CD8-positive, alpha-beta memory T cell (primary cell): ENCODE data around the gene ADAT1. TPM values are rescaled to one million over a fixed set of nuclear protein-coding genes. Genes with fewer than 3 reads are reported as not detected.

Experiments used
- CTCF ChIA-PET: fragments of 350-600 bp; sonication (Branson Sonifier 250); formaldehyde crosslinking; loops from one replicate; lab custom pipeline; 2021; ENCODE audit warnings: antibody characterized with exemption; lab: Charles Lee
- POLR2A ChIA-PET: fragments of 350-600 bp; sonication (Branson Sonifier 250); formaldehyde crosslinking; loops from one replicate; lab custom pipeline; 2021; ENCODE audit warnings: antibody characterized with exemption; lab: Charles Lee
- DNase-seq, 5 donors: peaks; one replicate each; pipeline versions ENCODE4 v3.0.0 to v3.0.0-alpha.2; 2020 to 2022; ENCODE audit warnings: mixed read lengths in 1 of 5
- H3K27ac ChIP-seq: one replicate; pipeline ENCODE4 v1.7.0; 2013; ENCODE audit warnings: low read depth, mild to moderate bottlenecking, low read length, moderate library complexity
- H3K27me3 ChIP-seq: 2 replicates; pipeline ENCODE4 v1.7.0; 2013; ENCODE audit warnings: low read length, mild to moderate bottlenecking; ENCODE audit not compliant: insufficient read depth, poor library complexity, severe bottlenecking
- H3K36me3 ChIP-seq: 2 replicates; pipeline ENCODE4 v1.7.0; 2013; ENCODE audit warnings: mild to moderate bottlenecking, low read length, moderate library complexity; ENCODE audit not compliant: insufficient read depth
- H3K4me1 ChIP-seq: 2 replicates; pipeline ENCODE4 v1.7.0; 2013; ENCODE audit warnings: mild to moderate bottlenecking, low read length, moderate library complexity; ENCODE audit not compliant: insufficient read depth
- H3K4me3 ChIP-seq: 2 replicates; pipeline ENCODE4 v1.7.0; 2013; ENCODE audit warnings: mild to moderate bottlenecking, low read length
- H3K9me3 ChIP-seq: 2 replicates; pipeline ENCODE4 v1.7.0; 2013; ENCODE audit warnings: mild to moderate bottlenecking, low read length
- H3K27ac Mint-ChIP-seq, 8 donors: one replicate each; pipeline ENCODE4 v1.8.0; 2020 to 2021; ENCODE audit warnings: mixed read lengths in 8 of 8, mild to moderate bottlenecking in 6 of 8, inconsistent platforms in 3 of 8, moderate library complexity in 3 of 8
- H3K27me3 Mint-ChIP-seq, 2 donors: one replicate each; pipeline ENCODE4 v1.8.0; 2020 to 2021; ENCODE audit warnings: mixed read lengths in 2 of 2, mild to moderate bottlenecking in 1 of 2, moderate library complexity in 1 of 2
- H3K36me3 Mint-ChIP-seq, 3 donors: one replicate each; pipeline ENCODE4 v1.8.0; 2020 to 2021; ENCODE audit warnings: mixed read lengths in 3 of 3, inconsistent platforms in 1 of 3, mild to moderate bottlenecking in 1 of 3
- H3K4me1 Mint-ChIP-seq, 3 donors: one replicate each; pipeline ENCODE4 v1.8.0; 2020 to 2021; ENCODE audit warnings: mixed read lengths in 3 of 3, inconsistent platforms in 1 of 3, mild to moderate bottlenecking in 1 of 3
- H3K4me3 Mint-ChIP-seq, 7 donors: one replicate each; pipeline ENCODE4 v1.8.0; 2020 to 2021; ENCODE audit warnings: mixed read lengths in 7 of 7, mild to moderate bottlenecking in 6 of 7, moderate library complexity in 4 of 7, inconsistent platforms in 2 of 7
- H3K9me3 Mint-ChIP-seq, 5 donors: one replicate each; pipeline ENCODE4 v1.8.0; 2020 to 2022; ENCODE audit warnings: mixed read lengths in 5 of 5, mild to moderate bottlenecking in 3 of 5, moderate library complexity in 2 of 5, inconsistent platforms in 1 of 5
- polyA plus RNA-seq: library from polyadenylated mRNA; unstranded; fragments of 300-500 nt; fragmentation: Illumina TruSeq; gene quantifications from one replicate; pipeline ENCODE4 v1.2.3, GENCODE V29; 2021
- total RNA-seq, 2 experiments: library from RNA; stranded (reverse); gene quantifications; one replicate each; pipeline ENCODE4 v1.2.3, GENCODE V29; 2021

Gene ADAT1
- total and polyA plus RNA-seq, 3 experiments from 2014 or later = 57.9 to 70.5 (median 59.8) TPM

- H3K4me3 Mint-ChIP-seq = no peak overlapping the region
- H3K4me1 Mint-ChIP-seq = peaks cover 19 to 38% (median 30%) of the 10 kb centered on the region in 3 donors
- H3K27me3 Mint-ChIP-seq = no peaks in the 10 kb centered on the region
- no peaks in the 10 kb centered on the region for H3K27me3 ChIP-seq
- H3K9me3 ChIP-seq = no peaks in the 10 kb centered on the region
- H3K27ac Mint-ChIP-seq = peak overlapping the region in 6 of 8 donors; percentile 33 to 81 (median 72)
- POLR2A ChIA-PET = no interaction called here
- H3K9me3 Mint-ChIP-seq = no peaks in the 10 kb centered on the region
- H3K4me3 ChIP-seq = no peak overlapping the region
- CTCF ChIA-PET = interaction anchor here (1.1 kb wide), 1 partner anchor 119 kb away, joined by 3 read pairs; the partner anchor contains the start of gene TMEM170A
- no peak overlapping the region for H3K27ac ChIP-seq
- peaks cover 0 to 35% (median 16%) of the 10 kb centered on the region in 3 donors for H3K36me3 Mint-ChIP-seq
- no peaks in the 10 kb centered on the region for H3K4me1 ChIP-seq
- peaks cover 5% of the 10 kb centered on the region for H3K36me3 ChIP-seq
- no peak for DNase-seq
These were observed 39.0 kb downstream of the ADAT1 start for GRCh38 chr16:75584108-75584507.

GRCh38 chr16:75579281-75579834, 43.7 kb downstream of the ADAT1 start:
- Mint-ChIP-seq H3K4me1 (peaks cover 26 to 43% (median 38%) of the 10 kb centered on the region in 3 donors), H3K4me3 (no peak overlapping the region), H3K9me3 (no peaks in the 10 kb centered on the region), H3K36me3 (peaks cover 0 to 60% (median 13%) of the 10 kb centered on the region in 3 donors), H3K27ac (peak overlapping the region in 5 of 8 donors; percentile 25 to 85 (median 38)), H3K27me3 (no peaks in the 10 kb centered on the region)
- Histone ChIP-seq H3K27ac (no peak overlapping the region), H3K36me3 (peaks cover 33% of the 10 kb centered on the region), H3K27me3 (no peaks in the 10 kb centered on the region), H3K4me1 (no peaks in the 10 kb centered on the region), H3K9me3 (no peaks in the 10 kb centered on the region), H3K4me3 (no peak overlapping the region)
- CTCF ChIA-PET = interaction anchor here (1.4 to 2.1 kb wide), 2 partner anchors 43 to 62 kb away, joined by 3 to 5 read pairs; partner anchors contain the start of gene ADAT1
- POLR2A ChIA-PET = no interaction called here
- no peak for DNase-seq

DNA sequence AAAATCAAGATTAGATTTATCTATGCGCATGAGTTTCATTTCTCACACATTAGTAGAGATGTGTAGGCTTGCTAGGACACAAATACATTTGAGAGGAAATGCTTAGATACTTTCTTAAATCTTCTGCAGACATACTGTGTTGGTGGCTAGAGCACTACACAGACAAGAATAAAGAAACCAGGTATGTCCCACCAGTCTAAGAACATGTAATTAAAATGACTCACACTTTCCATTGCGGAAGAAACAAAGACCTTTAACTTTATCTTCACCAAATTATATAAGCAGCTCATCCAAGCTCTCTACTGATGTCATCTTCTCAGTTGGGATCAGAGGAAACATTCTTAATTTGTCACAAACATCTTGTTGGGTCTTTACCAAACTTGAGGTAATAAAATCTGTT, 44.4 kb downstream of the ADAT1 start:
- no peak for DNase-seq
- H3K4me1 ChIP-seq = no peaks in the 10 kb centered on the region
- CTCF ChIA-PET = interaction anchor here (1.4 to 2.1 kb wide), 2 partner anchors 44 to 62 kb away, joined by 3 to 5 read pairs; partner anchors contain the start of gene ADAT1
- no peak overlapping the region for H3K4me3 ChIP-seq
- H3K27ac ChIP-seq = no peak overlapping the region
- H3K4me3 Mint-ChIP-seq = no peak overlapping the region
- H3K4me1 Mint-ChIP-seq = peaks cover 27 to 46% (median 40%) of the 10 kb centered on the region in 3 donors
- H3K9me3 ChIP-seq = no peaks in the 10 kb centered on the region
- H3K27ac Mint-ChIP-seq = peak overlapping the region in 6 of 8 donors; percentile 23 to 85 (median 69)
- peaks cover 0 to 66% (median 15%) of the 10 kb centered on the region in 3 donors for H3K36me3 Mint-ChIP-seq
- no peaks in the 10 kb centered on the region for H3K27me3 ChIP-seq
- H3K9me3 Mint-ChIP-seq = no peaks in the 10 kb centered on the region
- POLR2A ChIA-PET = no interaction called here
- peaks cover 39% of the 10 kb centered on the region for H3K36me3 ChIP-seq
- H3K27me3 Mint-ChIP-seq = no peaks in the 10 kb centered on the region

DNA sequence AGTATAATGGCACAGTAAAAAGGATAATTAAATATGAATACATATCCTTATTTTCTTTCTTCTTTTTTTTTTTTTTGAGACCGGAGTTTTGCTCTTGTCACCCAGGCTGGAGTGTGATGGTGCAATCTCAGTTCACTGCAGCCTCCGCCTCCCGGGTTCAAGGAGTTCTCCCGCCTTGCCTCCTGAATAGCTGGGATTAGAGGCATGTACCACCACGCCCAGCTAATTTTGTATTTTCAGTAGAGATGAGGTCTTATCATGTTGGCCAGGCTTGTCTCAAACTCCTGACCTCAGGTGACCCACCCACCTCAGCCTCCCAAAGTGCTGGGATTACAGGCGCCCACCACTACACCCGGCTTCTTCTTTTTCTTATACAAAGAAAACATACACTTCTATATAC, 44.9 kb downstream of the ADAT1 start:
- Mint-ChIP-seq H3K9me3 (no peaks in the 10 kb centered on the region), H3K4me3 (no peak overlapping the region), H3K36me3 (peaks cover 0 to 71% (median 17%) of the 10 kb centered on the region in 3 donors), H3K27ac (peak overlapping the region in 5 of 8 donors; percentile 23 to 77 (median 64)), H3K4me1 (peaks cover 31 to 51% (median 45%) of the 10 kb centered on the region in 3 donors), H3K27me3 (no peaks in the 10 kb centered on the region)
- Histone ChIP-seq H3K27ac (no peak overlapping the region), H3K4me3 (no peak overlapping the region), H3K36me3 (peaks cover 44% of the 10 kb centered on the region), H3K9me3 (no peaks in the 10 kb centered on the region), H3K4me1 (no peaks in the 10 kb centered on the region), H3K27me3 (no peaks in the 10 kb centered on the region)
- ChIA-PET CTCF (interaction anchor here (0.5 to 2.1 kb wide), 4 partner anchors 37 to 107 kb away, joined by 3 to 5 read pairs (median 3); partner anchors contain the start of gene ADAT1), POLR2A (no interaction called here)
- no peak for DNase-seq

GRCh38 chr16:75576384-75576811, 46.7 kb downstream of the ADAT1 start:
- Mint-ChIP-seq H3K27ac (peak overlapping the region; percentile 2 to 86 (median 30)), H3K36me3 (peaks cover 0 to 85% (median 23%) of the 10 kb centered on the region in 3 donors), H3K27me3 (no peaks in the 10 kb centered on the region), H3K9me3 (no peaks in the 10 kb centered on the region), H3K4me3 (no peak overlapping the region), H3K4me1 (peaks cover 41 to 65% (median 58%) of the 10 kb centered on the region in 3 donors)
- ChIA-PET CTCF (interaction anchor here (2.5 kb wide), 1 partner anchor 59 kb away, joined by 6 read pairs; no protein-coding TSS in a partner anchor), POLR2A (interaction anchor here (0.9 kb wide), 1 partner anchor 47 kb away, joined by 3 read pairs; the partner anchor contains the start of gene ADAT1)
- Histone ChIP-seq H3K27me3 (no peaks in the 10 kb centered on the region), H3K4me3 (no peak overlapping the region), H3K9me3 (no peaks in the 10 kb centered on the region), H3K36me3 (peaks cover 58% of the 10 kb centered on the region), H3K27ac (no peak overlapping the region), H3K4me1 (no peaks in the 10 kb centered on the region)
- no peak for DNase-seq

DNA sequence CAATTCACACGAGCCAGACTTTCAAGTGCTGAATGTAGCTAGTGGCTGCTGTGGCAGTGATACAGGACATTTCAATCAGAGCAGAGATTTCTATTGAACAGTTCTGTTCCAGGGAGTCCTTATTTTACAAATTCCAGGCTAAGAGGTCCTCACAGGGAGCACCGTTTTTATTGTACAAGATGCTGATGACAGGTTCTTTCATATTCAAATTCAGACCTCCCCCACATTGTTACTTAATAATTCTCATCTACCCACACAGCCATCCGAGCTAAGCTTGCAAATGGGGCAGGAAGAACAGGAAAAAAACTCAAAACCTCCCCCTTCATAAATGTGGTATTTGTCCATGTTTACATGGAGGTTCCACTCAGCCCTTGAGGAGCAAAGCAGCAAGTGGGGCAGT, 47.1 kb downstream of the ADAT1 start:
- POLR2A ChIA-PET = no interaction called here
- Mint-ChIP-seq H3K4me1 (peaks cover 45 to 70% (median 62%) of the 10 kb centered on the region in 3 donors), H3K36me3 (peaks cover 0 to 87% (median 23%) of the 10 kb centered on the region in 3 donors), H3K27ac (peak overlapping the region in 7 of 8 donors; percentile 2 to 86 (median 33)), H3K4me3 (no peak overlapping the region), H3K27me3 (no peaks in the 10 kb centered on the region), H3K9me3 (no peaks in the 10 kb centered on the region)
- Histone ChIP-seq H3K36me3 (peaks cover 62% of the 10 kb centered on the region), H3K27ac (no peak overlapping the region), H3K27me3 (no peaks in the 10 kb centered on the region), H3K4me1 (no peaks in the 10 kb centered on the region), H3K9me3 (no peaks in the 10 kb centered on the region), H3K4me3 (no peak overlapping the region)
- no peak for DNase-seq
- CTCF ChIA-PET = interaction anchor here (2.5 kb wide), 1 partner anchor 59 kb away, joined by 6 read pairs; no protein-coding TSS in a partner anchor

GRCh38 chr16:75573955-75574354, 49.1 kb downstream of the ADAT1 start:
- DNase-seq = no peak
- Mint-ChIP-seq H3K4me3 (no peak overlapping the region), H3K9me3 (no peaks in the 10 kb centered on the region), H3K36me3 (peaks cover 0 to 89% (median 24%) of the 10 kb centered on the region in 3 donors), H3K4me1 (peaks cover 54 to 77% (median 65%) of the 10 kb centered on the region in 3 donors), H3K27me3 (no peaks in the 10 kb centered on the region), H3K27ac (peak overlapping the region in 2 of 8 donors; percentile 14 to 62)
- Histone ChIP-seq H3K27me3 (no peaks in the 10 kb centered on the region), H3K4me1 (peaks cover 8% of the 10 kb centered on the region), H3K36me3 (peaks cover 70% of the 10 kb centered on the region), H3K27ac (no peak overlapping the region), H3K9me3 (no peaks in the 10 kb centered on the region), H3K4me3 (no peak overlapping the region)
- POLR2A ChIA-PET = interaction anchor here (0.6 to 1.0 kb wide), 2 partner anchors 20 to 42 kb away, joined by 3 to 4 read pairs; no protein-coding TSS in a partner anchor
- CTCF ChIA-PET = interaction anchor here (1.6 to 2.1 kb wide), 2 partner anchors 17 to 48 kb away, joined by 5 read pairs; partner anchors contain the start of gene TMEM231
